GM10248 (cell line): Measurements from ENCODE around the gene RASA1.
A peak's percentile ranks its signal among the peaks of the same experiment; 100 is the strongest.

Experiments
- CTCF ChIA-PET: fragments of 300-600 bp; sonication (Branson Sonifier 250); formaldehyde crosslinking; extraction: SDS; loops from one replicate; lab custom pipeline; 2021; ENCODE audit warnings: antibody characterized with exemption; lab: Yijun Ruan, JAX
- POLR2A ChIA-PET: fragments of 350-650 bp; sonication (Branson Sonifier 250); formaldehyde crosslinking; extraction: SDS; loops from one replicate; lab custom pipeline; 2020; ENCODE audit warnings: antibody characterized with exemption; lab: Yijun Ruan, JAX
- DNase-seq: peaks from one replicate; pipeline ENCODE4 v3.0.0; 2012; ENCODE audit errors: extremely low spot score
- TF ChIP-seq, protein P1 (sequence below): IDR thresholded peaks from 2 replicates; pipeline ENCODE4 v1.5.1; 2012; ENCODE audit warnings: mild to moderate bottlenecking, low read depth; ENCODE audit errors: extremely low read depth, missing control alignments, control extremely low read depth

The RASA1 gene

DNA sequence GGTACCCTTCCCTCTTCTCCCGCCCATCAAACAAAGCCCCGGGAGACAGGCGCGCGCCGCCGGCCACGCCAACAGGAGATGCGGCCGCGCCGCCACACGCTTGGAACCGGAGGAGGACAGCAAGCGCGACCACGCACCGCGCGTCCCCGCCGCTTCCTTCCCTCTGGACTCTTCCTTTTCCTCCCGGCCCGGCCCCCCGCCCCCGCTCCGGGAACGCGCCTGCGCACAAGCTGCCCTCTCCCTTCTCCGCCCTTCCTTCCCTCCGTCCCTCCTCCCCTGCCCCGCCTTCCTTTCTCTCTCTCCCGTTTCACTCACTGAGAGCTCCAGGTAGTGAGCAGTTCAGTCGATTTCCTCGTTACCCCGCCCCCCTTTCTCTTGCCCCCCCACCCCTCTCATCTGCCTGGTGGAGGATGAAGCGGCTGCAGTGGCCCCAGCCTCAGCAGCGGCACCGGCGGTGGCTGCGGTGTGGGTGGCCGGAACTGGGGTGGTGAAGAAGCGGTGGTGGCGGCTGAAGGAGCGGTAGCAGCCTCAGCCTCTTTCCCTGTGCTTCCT, at the start of gene RASA1:
RASA1 (plus strand) TSS at position 310 of the 552 bp plus-strand sequence. CDS start 569 bp downstream, outside the sequence.
- peak; percentile 91 for DNase-seq
- TF ChIP-seq, protein P1, sequence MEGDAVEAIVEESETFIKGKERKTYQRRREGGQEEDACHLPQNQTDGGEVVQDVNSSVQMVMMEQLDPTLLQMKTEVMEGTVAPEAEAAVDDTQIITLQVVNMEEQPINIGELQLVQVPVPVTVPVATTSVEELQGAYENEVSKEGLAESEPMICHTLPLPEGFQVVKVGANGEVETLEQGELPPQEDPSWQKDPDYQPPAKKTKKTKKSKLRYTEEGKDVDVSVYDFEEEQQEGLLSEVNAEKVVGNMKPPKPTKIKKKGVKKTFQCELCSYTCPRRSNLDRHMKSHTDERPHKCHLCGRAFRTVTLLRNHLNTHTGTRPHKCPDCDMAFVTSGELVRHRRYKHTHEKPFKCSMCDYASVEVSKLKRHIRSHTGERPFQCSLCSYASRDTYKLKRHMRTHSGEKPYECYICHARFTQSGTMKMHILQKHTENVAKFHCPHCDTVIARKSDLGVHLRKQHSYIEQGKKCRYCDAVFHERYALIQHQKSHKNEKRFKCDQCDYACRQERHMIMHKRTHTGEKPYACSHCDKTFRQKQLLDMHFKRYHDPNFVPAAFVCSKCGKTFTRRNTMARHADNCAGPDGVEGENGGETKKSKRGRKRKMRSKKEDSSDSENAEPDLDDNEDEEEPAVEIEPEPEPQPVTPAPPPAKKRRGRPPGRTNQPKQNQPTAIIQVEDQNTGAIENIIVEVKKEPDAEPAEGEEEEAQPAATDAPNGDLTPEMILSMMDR: no peak
- POLR2A ChIA-PET: no interaction called here
- CTCF ChIA-PET: interaction anchor here (1.2 to 1.7 kb wide), 5 partner anchors 8 to 197 kb away, joined by 3 to 7 read pairs (median 3); no protein-coding TSS in a partner anchor

DNA sequence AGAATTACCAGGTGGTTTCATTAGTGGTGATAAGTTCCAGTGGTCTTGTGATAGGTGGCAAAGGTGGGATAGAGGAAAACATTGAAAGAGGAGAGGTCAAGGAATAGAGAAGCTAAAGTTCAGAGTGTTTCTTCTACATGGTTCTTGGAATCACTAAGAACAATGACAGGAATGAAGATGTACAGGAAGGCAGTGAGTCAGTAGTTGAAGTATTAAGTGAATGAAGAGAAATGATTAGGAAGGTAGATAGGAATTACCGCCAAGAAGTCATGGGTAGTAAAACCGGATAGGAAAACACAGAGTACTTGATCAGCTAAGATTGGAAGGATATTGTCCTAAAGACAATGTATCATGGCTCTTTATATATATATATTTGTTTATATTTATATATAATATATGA, 37.9 kb upstream of the RASA1 start:
- CTCF ChIA-PET: no interaction called here
- POLR2A ChIA-PET: no interaction called here
- TF ChIP-seq, protein P1: no peak

DNA sequence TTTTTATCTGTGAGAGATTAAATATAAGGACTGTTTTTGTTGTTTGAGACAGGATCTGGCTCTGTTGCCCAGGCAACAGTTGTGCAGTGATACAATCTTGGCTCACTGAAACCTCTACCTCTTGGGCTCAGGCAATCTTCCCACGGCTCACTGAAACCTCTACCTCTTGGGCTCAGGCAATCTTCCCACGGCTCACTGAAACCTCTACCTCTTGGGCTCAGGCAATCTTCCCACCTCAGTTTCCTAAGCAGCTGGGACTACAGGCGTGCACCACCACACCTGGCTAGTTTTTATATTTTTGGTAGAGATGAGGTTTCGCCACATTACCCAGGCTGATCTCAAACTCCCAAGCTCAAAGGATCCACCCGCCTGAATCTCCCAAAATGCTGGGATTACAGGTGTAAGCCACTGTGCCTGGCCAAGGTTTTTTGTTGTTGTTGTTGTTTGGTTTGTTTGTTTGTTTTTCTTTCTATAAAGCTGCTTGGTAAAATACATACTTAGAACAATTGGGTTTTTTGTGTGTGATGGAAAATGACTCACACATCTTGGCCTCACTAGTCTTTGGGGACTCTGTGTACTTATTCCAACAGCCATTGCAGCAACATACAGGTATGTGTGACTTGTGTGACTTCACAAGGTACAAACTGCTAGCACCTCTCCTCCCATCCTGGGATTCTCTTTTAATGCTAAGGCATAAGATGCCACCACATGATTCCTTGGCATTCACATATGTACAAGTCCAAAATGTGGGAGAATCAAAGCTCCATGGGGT, 36.5 kb upstream of the RASA1 start:
- DNase-seq: no peak
- ChIA-PET CTCF (interaction anchor here (0.7 to 2.2 kb wide), 9 partner anchors 9 to 161 kb away, joined by 3 to 8 read pairs (median 4); no protein-coding TSS in a partner anchor), POLR2A (interaction anchor here (0.7 to 0.8 kb wide), 2 partner anchors 37 to 1535 kb away, joined by 3 to 4 read pairs; no protein-coding TSS in a partner anchor)
- TF ChIP-seq, protein P1: no peak

More for the DNA sequence above, 37.9 kb upstream of the RASA1 start:
- no peak for DNase-seq

DNA sequence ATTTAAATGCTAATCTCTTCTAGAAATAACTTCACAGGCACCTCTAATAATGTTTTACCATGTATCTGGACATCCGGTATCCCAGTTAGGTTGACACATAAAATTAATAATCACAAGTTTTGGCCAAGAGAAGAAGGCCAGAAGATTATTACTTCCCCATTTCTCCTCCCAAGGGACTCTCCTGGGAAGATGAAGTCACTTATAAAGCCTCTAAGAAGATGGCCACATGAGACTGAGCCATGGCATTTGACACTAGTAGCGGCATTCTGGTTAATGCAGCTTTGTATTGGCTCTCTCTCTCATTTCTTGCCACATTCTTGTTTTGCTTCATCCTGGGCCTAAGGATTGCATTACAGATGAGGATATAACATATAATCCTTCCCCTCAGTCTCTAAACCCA, 34.5 kb upstream of the RASA1 start:
- POLR2A ChIA-PET: no interaction called here
- TF ChIP-seq, protein P1: no peak
- CTCF ChIA-PET: interaction anchor here (1.4 kb wide), 1 partner anchor 19 kb away, joined by 4 read pairs; no protein-coding TSS in a partner anchor
- no peak for DNase-seq

DNA sequence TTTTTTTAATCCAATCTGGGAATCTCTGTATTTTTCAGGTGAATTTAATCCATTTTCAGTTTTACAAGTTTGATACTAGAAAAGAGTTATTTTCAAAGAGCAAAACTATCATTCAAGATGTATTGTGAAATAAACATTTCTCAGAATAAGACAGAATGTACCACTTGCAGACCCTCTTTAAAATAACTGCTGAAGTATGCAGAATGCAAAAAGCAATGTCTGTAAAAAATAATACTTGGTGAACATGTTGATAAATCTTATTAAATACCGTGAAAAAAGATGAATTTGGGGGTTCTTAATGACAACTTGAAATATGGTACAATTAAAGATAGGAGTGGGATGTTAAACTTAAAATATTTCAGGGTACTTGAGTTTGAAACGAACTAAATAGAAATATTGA, 26.1 kb upstream of the RASA1 start:
- CTCF ChIA-PET: interaction anchor here (2.9 kb wide), 1 partner anchor 10 kb away, joined by 8 read pairs; no protein-coding TSS in a partner anchor
- POLR2A ChIA-PET: no interaction called here
- TF ChIP-seq, protein P1: no peak
- DNase-seq: no peak

DNA sequence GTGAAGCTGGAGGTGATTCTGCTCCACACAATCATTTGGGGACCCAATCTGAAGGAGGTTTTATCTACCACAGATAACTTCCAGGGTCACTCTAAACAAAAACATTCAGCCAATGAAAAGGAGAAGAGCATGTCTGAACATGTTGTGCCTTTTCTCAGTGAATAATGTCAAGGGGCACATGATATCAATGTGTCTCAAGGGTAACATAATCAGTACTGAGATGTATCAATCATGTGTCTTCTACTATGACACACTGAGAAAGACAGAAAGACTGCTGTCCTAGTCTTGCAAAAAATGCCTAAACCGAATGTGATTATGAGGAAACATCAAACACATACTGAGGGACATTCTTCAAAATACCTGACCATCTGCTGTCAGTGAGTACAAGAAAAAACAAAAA, 25.4 kb upstream of the RASA1 start:
- CTCF ChIA-PET: no interaction called here

More for the DNA sequence above, 25.4 kb upstream of the RASA1 start:
- POLR2A ChIA-PET: no interaction called here
- no peak for DNase-seq
- TF ChIP-seq, protein P1: no peak
